H1 (cell line): Measurements from ENCODE around the gene DGKI. TPM values are rescaled to one million over a fixed set of nuclear protein-coding genes. Genes with fewer than 3 reads are reported as not detected.

Source experiments
- CTCF ChIA-PET: fragments of 300-600 bp; sonication (Branson Sonifier 250); formaldehyde crosslinking; loops from one replicate; lab custom pipeline; 2021; ENCODE audit not compliant: partially characterized antibody; lab: Charles Lee
- POLR2A ChIA-PET: fragments of 300-600 bp; sonication (Branson Sonifier 250); formaldehyde crosslinking; loops from one replicate; lab custom pipeline; 2021; ENCODE audit warnings: inconsistent platforms; ENCODE audit not compliant: partially characterized antibody; lab: Charles Lee
- DNase-seq, 2 experiments: peaks; one replicate each; pipeline versions ENCODE4 v3.0.0 to v3.0.0-alpha.2; 2010 to 2022; ENCODE audit warnings: low spot score in 2 of 2, low read depth in 1 of 2, mixed read lengths in 1 of 2
- FAIRE-seq: peaks from 2 replicates; lab custom pipeline; 2011; peaks lifted over from hg19 to GRCh38; lab: Jason Lieb, UNC
- H2AFZ ChIP-seq: 2 replicates; pipeline ENCODE4 v1.8.1; 2012; ENCODE audit warnings: low read length, inconsistent platforms
- H2AK5ac ChIP-seq: 2 replicates; pipeline ENCODE4 v1.6.1; 2013; ENCODE audit warnings: low read depth, low read length
- H2BK120ac ChIP-seq: replicated peaks from 2 replicates; pipeline ENCODE3; 2013; ENCODE audit warnings: low read depth, low read length, inconsistent platforms
- H2BK12ac ChIP-seq: 2 replicates; pipeline ENCODE4 v1.6.1; 2013; ENCODE audit warnings: low read depth, low read length
- H2BK15ac ChIP-seq: 2 replicates; pipeline ENCODE4 v1.6.1; 2013; ENCODE audit warnings: low read length
- H2BK20ac ChIP-seq: 2 replicates; pipeline ENCODE4 v1.6.1; 2013; ENCODE audit warnings: low read length
- H2BK5ac ChIP-seq: 2 replicates; pipeline ENCODE4 v1.6.1; 2013; ENCODE audit warnings: low read depth, low read length
- H3K14ac ChIP-seq: 2 replicates; pipeline ENCODE4 v1.6.1; 2013; ENCODE audit warnings: inconsistent platforms; ENCODE audit not compliant: insufficient read length
- H3K18ac ChIP-seq: 2 replicates; pipeline ENCODE4 v1.6.1; 2013; ENCODE audit warnings: low read length; ENCODE audit errors: extremely low read depth
- H3K23ac ChIP-seq: 2 replicates; pipeline ENCODE4 v1.6.1; 2013; ENCODE audit warnings: inconsistent platforms; ENCODE audit not compliant: insufficient read length
- H3K23me2 ChIP-seq: 2 replicates; pipeline ENCODE4 v1.6.1; 2013; ENCODE audit warnings: low read depth, low read length
- H3K27ac ChIP-seq: 2 replicates; pipeline ENCODE4 v1.6.1; 2011; ENCODE audit warnings: low read depth, low read length, inconsistent platforms
- H3K27me3 ChIP-seq, 4 experiments: replicated peaks in 1 of 4; 1 replicate in 1 of 4; 2 replicates in 3 of 4; pipeline versions ENCODE4 v1.6.1 to v1.8.1; 2011 to 2013; ENCODE audit warnings: low read length in 3 of 4, mild to moderate bottlenecking in 3 of 4, inconsistent platforms in 2 of 4, mixed read lengths in 2 of 4, moderate library complexity in 1 of 4; ENCODE audit not compliant: control insufficient read depth in 3 of 4, insufficient read depth in 3 of 4; ENCODE audit errors: extremely low read depth in 1 of 4
- H3K36me3 ChIP-seq, 4 experiments: 2 replicates each; pipeline versions ENCODE4 v1.6.1 to v1.8.1; 2011 to 2013; ENCODE audit warnings: mild to moderate bottlenecking in 4 of 4, low read length in 3 of 4, moderate library complexity in 2 of 4, control low read depth in 1 of 4, inconsistent platforms in 1 of 4; ENCODE audit not compliant: insufficient read depth in 4 of 4, control insufficient read depth in 2 of 4
- H3K4ac ChIP-seq: replicated peaks from 2 replicates; pipeline ENCODE3; 2013; ENCODE audit warnings: low read length, low read depth, mixed read lengths, inconsistent platforms; ENCODE audit not compliant: insufficient read length
- H3K4me1 ChIP-seq, 4 experiments: replicated peaks in 1 of 4; 1 replicate in 1 of 4; 2 replicates in 3 of 4; pipeline versions ENCODE4 v1.6.1 to v1.8.1; 2011 to 2013; ENCODE audit warnings: low read length in 3 of 4, inconsistent platforms in 2 of 4, mixed read lengths in 1 of 4; ENCODE audit not compliant: insufficient read depth in 4 of 4, control insufficient read depth in 3 of 4
- H3K4me2 ChIP-seq, 2 experiments: 2 replicates each; pipeline versions ENCODE4 v1.6.1 to v1.8.1; 2011 to 2013; ENCODE audit warnings: low read depth in 2 of 2, low read length in 2 of 2, control low read depth in 1 of 2, inconsistent platforms in 1 of 2, mild to moderate bottlenecking in 1 of 2; ENCODE audit not compliant: insufficient read depth in 1 of 2
- H3K4me3 ChIP-seq, 4 experiments: fragments of 200-600, 300-600 bp in 1 of 4; sonication (generic), shearing (Covaris generic), sonication (Bioruptor Twin) in 1 of 4; 2 replicates each; pipeline versions ENCODE4 v1.5.1 to v1.8.1; 2011 to 2016; ENCODE audit warnings: low read length in 4 of 4, low read depth in 3 of 4, control low read depth in 2 of 4, inconsistent platforms in 2 of 4, mild to moderate bottlenecking in 2 of 4, mixed read lengths in 1 of 4, moderate library complexity in 1 of 4; ENCODE audit not compliant: insufficient read depth in 2 of 4; ENCODE audit errors: extremely low read depth in 1 of 4
- H3K56ac ChIP-seq: replicated peaks from 2 replicates; pipeline ENCODE3; 2013; ENCODE audit warnings: low read depth, mild to moderate bottlenecking, mixed read lengths, low read length, inconsistent platforms; ENCODE audit not compliant: insufficient read length
- H3K79me1 ChIP-seq: 2 replicates; pipeline ENCODE4 v1.6.1; 2013; ENCODE audit warnings: low read depth, low read length, control low read depth
- H3K79me2 ChIP-seq, 2 experiments: 2 replicates each; pipeline versions ENCODE4 v1.6.1 to v1.8.1; 2012 to 2013; ENCODE audit warnings: low read length in 2 of 2, mild to moderate bottlenecking in 2 of 2, inconsistent platforms in 1 of 2; ENCODE audit not compliant: insufficient read depth in 2 of 2, control insufficient read depth in 1 of 2
- H3K9ac ChIP-seq, 4 experiments: replicated peaks in 1 of 4; 1 replicate in 1 of 4; 2 replicates in 3 of 4; pipeline versions ENCODE4 v1.6.1 to v1.8.1; 2011 to 2013; ENCODE audit warnings: low read depth in 3 of 4, low read length in 3 of 4, control low read depth in 2 of 4, mild to moderate bottlenecking in 2 of 4, moderate library complexity in 2 of 4, inconsistent platforms in 1 of 4; ENCODE audit errors: extremely low read depth in 1 of 4
- H3K9me3 ChIP-seq, 2 experiments: 2 replicates each; pipeline versions ENCODE4 v1.6.1 to v1.8.1; 2012 to 2013; ENCODE audit warnings: mild to moderate bottlenecking in 2 of 2, moderate library complexity in 2 of 2, control low read depth in 1 of 2, inconsistent platforms in 1 of 2, low read depth in 1 of 2, low read length in 1 of 2, mixed read lengths in 1 of 2; ENCODE audit not compliant: insufficient read depth in 2 of 2
- H4K20me1 ChIP-seq, 2 experiments: replicated peaks in 1 of 2; 2 replicates each; pipeline versions ENCODE3 to v1.8.1; 2011 to 2013; ENCODE audit warnings: inconsistent platforms in 2 of 2, low read length in 2 of 2, mild to moderate bottlenecking in 1 of 2; ENCODE audit not compliant: insufficient read depth in 2 of 2, control insufficient read depth in 1 of 2
- H4K5ac ChIP-seq: 2 replicates; pipeline ENCODE4 v1.6.1; 2013; ENCODE audit warnings: low read length, low read depth, mixed read lengths, inconsistent platforms; ENCODE audit not compliant: insufficient read length
- H4K8ac ChIP-seq: 2 replicates; pipeline ENCODE4 v1.8.0; 2013; ENCODE audit warnings: mild to moderate bottlenecking, moderate library complexity, low read length, inconsistent platforms; ENCODE audit not compliant: insufficient read depth; ENCODE audit errors: extremely low read depth
- H4K91ac ChIP-seq: replicated peaks from 2 replicates; pipeline ENCODE3; 2013; ENCODE audit warnings: low read length, mixed read lengths, inconsistent platforms; ENCODE audit not compliant: insufficient read length
- CEBPB ChIP-seq: IDR thresholded peaks from 2 replicates; pipeline ENCODE4 v1.6.1; 2012; ENCODE audit warnings: low read depth, low read length
- CTCF ChIP-seq, 3 experiments: IDR thresholded peaks; 1 replicate in 2 of 3; 2 replicates in 1 of 3; pipeline versions ENCODE4 v1.5.1 to v1.6.1; 2011; ENCODE audit warnings: low read length in 3 of 3, mild to moderate bottlenecking in 3 of 3, inconsistent platforms in 2 of 3, low read depth in 1 of 3, moderate library complexity in 1 of 3; ENCODE audit not compliant: insufficient read depth in 1 of 3; ENCODE audit errors: control extremely low read depth in 1 of 3
- FOSL1 ChIP-seq: IDR thresholded peaks from 2 replicates; pipeline ENCODE4 v1.6.1; 2011; ENCODE audit warnings: mild to moderate bottlenecking, low read depth, low read length, moderate library complexity; ENCODE audit not compliant: insufficient read depth
- GABPA ChIP-seq: IDR thresholded peaks from 2 replicates; pipeline ENCODE4 v1.6.1; 2011; ENCODE audit warnings: mild to moderate bottlenecking, low read length, moderate library complexity, borderline replicate concordance; ENCODE audit not compliant: insufficient read depth
- GTF2F1 ChIP-seq: IDR thresholded peaks from 2 replicates; pipeline ENCODE4 v1.6.1; 2012; ENCODE audit warnings: low read depth, low read length, improper control_type of control experiment, borderline replicate concordance
- HDAC2 ChIP-seq, 2 experiments: fragments of 300-600 bp in 1 of 2; sonication (generic) in 1 of 2; IDR thresholded peaks; 2 replicates each; pipeline ENCODE4 v1.6.1; 2011 to 2012; ENCODE audit warnings: low read depth in 2 of 2, low read length in 2 of 2, mild to moderate bottlenecking in 2 of 2, moderate library complexity in 2 of 2, borderline replicate concordance in 1 of 2, inconsistent platforms in 1 of 2
- KDM5A ChIP-seq: fragments of 200-600 bp; IDR thresholded peaks from 2 replicates; pipeline ENCODE4 v1.7.1; 2012; ENCODE audit warnings: mild to moderate bottlenecking, low read length, inconsistent platforms, mixed read lengths
- MAFK ChIP-seq: IDR thresholded peaks from 2 replicates; pipeline ENCODE4 v1.6.1; 2012; ENCODE audit warnings: low read depth, mild to moderate bottlenecking, improper control_type of control experiment, low read length
- MAX ChIP-seq: IDR thresholded peaks from 2 replicates; pipeline ENCODE4 v1.6.1; 2012; ENCODE audit warnings: inconsistent platforms
- POU5F1 ChIP-seq: IDR thresholded peaks from 2 replicates; pipeline ENCODE4 v1.6.1; 2011; ENCODE audit warnings: low read depth, mild to moderate bottlenecking, low read length, moderate library complexity
- SP1 ChIP-seq: IDR thresholded peaks from 2 replicates; pipeline ENCODE4 v1.6.1; 2011; ENCODE audit warnings: low read depth, low read length
- YY1 ChIP-seq: IDR thresholded peaks from 2 replicates; pipeline ENCODE4 v1.6.1; 2011; ENCODE audit warnings: low read depth, mild to moderate bottlenecking, low read length
- WGBS, 2 experiments: shearing (Covaris generic) in 1 of 2; methylation state at CpG; one replicate each; pipeline versions ENCODE4 v1.1.6 to v1.1.7; 2013 to 2015; ENCODE audit warnings: low lambda C conversion rate in 2 of 2, mixed read lengths in 2 of 2, inconsistent platforms in 1 of 2, low coverage in 1 of 2, missing lambda C conversion rate in 1 of 2; ENCODE audit not compliant: insufficient replicate concordance in 2 of 2, insufficient coverage in 1 of 2, insufficient read length in 1 of 2; ENCODE audit errors: extremely low coverage in 1 of 2, missing lambda C conversion rate in 1 of 2; 5-methylcytosine and 5-hydroxymethylcytosine counted together
- polyA plus RNA-seq, 7 experiments: library from polyadenylated mRNA; depleted of rRNA in 3 of 7; stranded (reverse) in 5 of 7; unstranded in 2 of 7; fragments of >200 nt in 5 of 7; fragments of 200-250 nt in 2 of 7; gene quantifications; 1 replicate in 5 of 7; 2 replicates in 1 of 7; 4 replicates in 1 of 7; pipeline versions ENCODE4 v1.2.1 to v1.2.3, GENCODE V29; 2011 to 2013; ENCODE audit warnings: missing spikeins in 2 of 7, mixed read lengths in 2 of 7
- total RNA-seq: library from RNA; stranded (reverse); fragmentation: NEBNext Ultra II Directional; extraction: Animal tissue kit (Norgen Biotek cat#: 25700); gene quantifications from 2 replicates; pipeline ENCODE4 v1.2.1, GENCODE V29; 2021

Gene DGKI
- total and polyA plus RNA-seq, 2 of the 8 experiments (the other 6 are each of a cell fraction or from before 2014, with no cell fraction given): 0.20 to 0.71 TPM

- Histone ChIP-seq H3K9ac (no peak overlapping the region), H2BK120ac (no peak overlapping the region), H3K23me2 (no peaks in the 10 kb centered on the region), H3K23ac (no peak overlapping the region), H3K4me1 (no peaks in the 10 kb centered on the region; a peak in 1 of 7 replicates), H3K9me3 (peaks cover 0 to 3% of the 10 kb centered on the region in 2 experiments; a peak in 1 of 4 replicates), H4K20me1 (no peaks in the 10 kb centered on the region), H3K56ac (no peak overlapping the region), H4K5ac (no peak overlapping the region), H2AK5ac (no peak overlapping the region), H3K18ac (no peak overlapping the region), H2BK20ac (no peak overlapping the region), H3K27ac (no peak overlapping the region), H3K79me1 (no peaks in the 10 kb centered on the region), H4K8ac (no peak overlapping the region), H3K4me2 (no peak overlapping the region), H3K14ac (no peak overlapping the region), H2AFZ (no peak overlapping the region), H2BK5ac (no peak overlapping the region), H3K79me2 (no peaks in the 10 kb centered on the region), H4K91ac (no peak overlapping the region), H3K36me3 (no peaks in the 10 kb centered on the region), H3K4me3 (no peak overlapping the region), H2BK12ac (no peak overlapping the region), H2BK15ac (no peak overlapping the region), H3K4ac (no peak overlapping the region), H3K27me3 (no peaks in the 10 kb centered on the region)
- DNase-seq (no peak), FAIRE-seq (peak; percentile 7)
- 79% methylated on average over 2 of the region's 2 CpGs; no CpG with 5 or more reads in 1 of the 2 experiments for WGBS, 2 experiments
- ChIA-PET CTCF (interaction anchor here (0.7 to 3.1 kb wide), 5 partner anchors 13 to 478 kb away, joined by 3 to 11 read pairs (median 4); no protein-coding TSS in a partner anchor), POLR2A (no interaction called here)
- TF ChIP-seq GTF2F1 (no peak), MAX (no peak), POU5F1 (no peak), FOSL1 (no peak), SP1 (no peak), YY1 (no peak), MAFK (no peak), CTCF (IDR thresholded peaks at IDR 0.05; ENCODE audit: control extremely low read depth in 1 of 3, insufficient read depth in 1 of 3, low read depth in 1 of 3, low read length in 3 of 3) (no peak), HDAC2 (IDR thresholded peaks at IDR 0.05; ENCODE audit: borderline replicate concordance in 1 of 2, low read depth in 2 of 2, low read length in 2 of 2) (no peak), CEBPB (no peak), GABPA (no peak), KDM5A (no peak)
Measured at GRCh38 chr7:137485818-137486217, 361.0 kb downstream of the DGKI start.
